ENCODE results near the gene HPS1.

- TF ChIP-seq TCF7L2 (IDR thresholded peaks at IDR 0.05; ENCODE audit: low read depth, low read length) (no peak), CTCF (IDR thresholded peaks at IDR 0.05) (no peak), POLR2AphosphoS5 (IDR thresholded peaks at IDR 0.05; ENCODE audit: low read depth, low read length) (no peak), REST (IDR thresholded peaks at IDR 0.05; ENCODE audit: insufficient read depth in 1 of 2, low read depth in 2 of 2, low read length in 1 of 2) (no peak), SIN3A (IDR thresholded peaks at IDR 0.05; ENCODE audit: borderline replicate concordance, insufficient read depth, low read depth, low read length) (no peak)
These were observed 37.9 kb downstream of the HPS1 start for GRCh38 chr10:98408799-98409198.

Data from Panc1 (cell line).